HEK293 (cell line): Measurements from ENCODE around the gene ZNF653.

ENCODE experiments used
- EGR2 ChIP-seq: fragments of 450-650 bp; formaldehyde crosslinking; IDR thresholded peaks from 2 replicates; pipeline ENCODE4 v1.5.1; 2016; ENCODE audit warnings: low read depth, missing biosample characterization, missing genetic modification characterization
- ELK4 ChIP-seq: IDR thresholded peaks from 2 replicates; pipeline ENCODE4 v1.6.1; 2011; ENCODE audit warnings: mild to moderate bottlenecking, low read depth, low read length, borderline replicate concordance
- GFI1B ChIP-seq: fragments of 450-650 bp; formaldehyde crosslinking; IDR thresholded peaks from 2 replicates; pipeline ENCODE4 v1.5.1; 2016; ENCODE audit warnings: missing biosample characterization, missing genetic modification characterization
- GLIS1 ChIP-seq: fragments of 450-650 bp; formaldehyde crosslinking; IDR thresholded peaks from 2 replicates; pipeline ENCODE4 v1.5.1; 2016; ENCODE audit warnings: missing biosample characterization, missing genetic modification characterization
- KLF10 ChIP-seq: fragments of 450-650 bp; IDR thresholded peaks from 2 replicates; pipeline ENCODE4 v1.5.1; 2018; ENCODE audit warnings: missing biosample characterization, mild to moderate bottlenecking, missing genetic modification characterization
- KLF7 ChIP-seq: fragments of 450-650 bp; formaldehyde crosslinking; IDR thresholded peaks from 2 replicates; pipeline ENCODE4 v1.5.1; 2016; ENCODE audit warnings: missing biosample characterization, missing genetic modification characterization, borderline replicate concordance
- MYNN ChIP-seq: fragments of 450-650 bp; formaldehyde crosslinking; IDR thresholded peaks from 2 replicates; pipeline ENCODE4 v1.5.1; 2016; ENCODE audit warnings: missing biosample characterization, missing genetic modification characterization, borderline replicate concordance
- SP3 ChIP-seq: fragments of 450-650 bp; formaldehyde crosslinking; IDR thresholded peaks from 2 replicates; pipeline ENCODE4 v1.5.1; 2016; ENCODE audit warnings: missing biosample characterization, missing genetic modification characterization
- WT1 ChIP-seq: fragments of 450-650 bp; formaldehyde crosslinking; IDR thresholded peaks from 2 replicates; pipeline ENCODE4 v1.5.1; 2016; ENCODE audit warnings: missing biosample characterization, missing genetic modification characterization
- ZBTB17 ChIP-seq: fragments of 450-650 bp; formaldehyde crosslinking; IDR thresholded peaks from 2 replicates; pipeline ENCODE4 v1.5.1; 2016; ENCODE audit warnings: missing biosample characterization, missing genetic modification characterization
- ZBTB8A ChIP-seq: fragments of 450-650 bp; formaldehyde crosslinking; IDR thresholded peaks from 2 replicates; pipeline ENCODE4 v1.5.1; 2016; ENCODE audit warnings: missing biosample characterization, missing genetic modification characterization
- ZNF223 ChIP-seq: fragments of 450-650 bp; formaldehyde crosslinking; IDR thresholded peaks from 2 replicates; pipeline ENCODE4 v1.5.1; 2016; ENCODE audit warnings: missing biosample characterization, missing genetic modification characterization
- ZNF302 ChIP-seq: fragments of 450-650 bp; formaldehyde crosslinking; IDR thresholded peaks from 2 replicates; pipeline ENCODE4 v1.5.1; 2016; ENCODE audit warnings: missing biosample characterization, missing genetic modification characterization, low read depth
- ZNF350 ChIP-seq: fragments of 450-650 bp; formaldehyde crosslinking; IDR thresholded peaks from 2 replicates; pipeline ENCODE4 v1.5.0; 2017; ENCODE audit warnings: missing biosample characterization, mild to moderate bottlenecking, missing genetic modification characterization
- ZNF362 ChIP-seq: fragments of 450-650 bp; formaldehyde crosslinking; IDR thresholded peaks from 2 replicates; pipeline ENCODE4 v1.5.1; 2016; ENCODE audit warnings: missing biosample characterization, missing genetic modification characterization
- ZNF366 ChIP-seq: fragments of 450-650 bp; formaldehyde crosslinking; conservative IDR thresholded peaks from 2 replicates; pipeline ENCODE4 v1.5.1; 2016; ENCODE audit warnings: missing biosample characterization, missing genetic modification characterization
- ZNF621 ChIP-seq: fragments of 450-650 bp; formaldehyde crosslinking; IDR thresholded peaks from 2 replicates; pipeline ENCODE4 v1.5.1; 2017; ENCODE audit warnings: missing biosample characterization, missing genetic modification characterization
- ZNF654 ChIP-seq: fragments of 450-650 bp; formaldehyde crosslinking; IDR thresholded peaks from 2 replicates; pipeline ENCODE4 v1.5.1; 2016; ENCODE audit warnings: low read depth, missing biosample characterization, missing genetic modification characterization
- ZNF660 ChIP-seq: fragments of 450-650 bp; IDR thresholded peaks from 2 replicates; pipeline ENCODE4 v1.5.1; 2018; ENCODE audit warnings: missing biosample characterization, mild to moderate bottlenecking, missing genetic modification characterization
- ZNF677 ChIP-seq: fragments of 450-650 bp; IDR thresholded peaks from 2 replicates; pipeline ENCODE4 v1.5.0; 2018; ENCODE audit warnings: missing biosample characterization, mild to moderate bottlenecking, missing genetic modification characterization, moderate library complexity
- ZNF701 ChIP-seq: fragments of 450-650 bp; formaldehyde crosslinking; IDR thresholded peaks from 2 replicates; pipeline ENCODE4 v1.5.1; 2016; ENCODE audit warnings: missing biosample characterization, missing genetic modification characterization
- ZNF791 ChIP-seq: fragments of 450-650 bp; formaldehyde crosslinking; IDR thresholded peaks from 2 replicates; pipeline ENCODE4 v1.5.1; 2016; ENCODE audit warnings: missing biosample characterization, missing genetic modification characterization
- ZNF837 ChIP-seq: fragments of 450-650 bp; formaldehyde crosslinking; IDR thresholded peaks from 2 replicates; pipeline ENCODE4 v1.5.1; 2016; ENCODE audit warnings: missing biosample characterization, missing genetic modification characterization
- TF ChIP-seq, protein P1 (sequence below): fragments of 450-650 bp; formaldehyde crosslinking; conservative IDR thresholded peaks from 2 replicates; pipeline ENCODE4 v1.5.1; 2016; ENCODE audit warnings: low read depth, missing biosample characterization, missing genetic modification characterization
- TF ChIP-seq, protein P2 (sequence below): fragments of 450-650 bp; IDR thresholded peaks from 2 replicates; pipeline ENCODE4 v1.5.1; 2018; ENCODE audit warnings: missing biosample characterization, missing genetic modification characterization
- TF ChIP-seq, protein P3 (sequence below): fragments of 450-650 bp; formaldehyde crosslinking; IDR thresholded peaks from 2 replicates; pipeline ENCODE4 v1.5.1; 2016; ENCODE audit warnings: missing biosample characterization, missing genetic modification characterization
- TF ChIP-seq, protein P4 (sequence below): fragments of 450-650 bp; formaldehyde crosslinking; IDR thresholded peaks from 2 replicates; pipeline ENCODE4 v1.5.1; 2016; ENCODE audit warnings: missing biosample characterization, missing genetic modification characterization

The ZNF653 gene

DNA sequence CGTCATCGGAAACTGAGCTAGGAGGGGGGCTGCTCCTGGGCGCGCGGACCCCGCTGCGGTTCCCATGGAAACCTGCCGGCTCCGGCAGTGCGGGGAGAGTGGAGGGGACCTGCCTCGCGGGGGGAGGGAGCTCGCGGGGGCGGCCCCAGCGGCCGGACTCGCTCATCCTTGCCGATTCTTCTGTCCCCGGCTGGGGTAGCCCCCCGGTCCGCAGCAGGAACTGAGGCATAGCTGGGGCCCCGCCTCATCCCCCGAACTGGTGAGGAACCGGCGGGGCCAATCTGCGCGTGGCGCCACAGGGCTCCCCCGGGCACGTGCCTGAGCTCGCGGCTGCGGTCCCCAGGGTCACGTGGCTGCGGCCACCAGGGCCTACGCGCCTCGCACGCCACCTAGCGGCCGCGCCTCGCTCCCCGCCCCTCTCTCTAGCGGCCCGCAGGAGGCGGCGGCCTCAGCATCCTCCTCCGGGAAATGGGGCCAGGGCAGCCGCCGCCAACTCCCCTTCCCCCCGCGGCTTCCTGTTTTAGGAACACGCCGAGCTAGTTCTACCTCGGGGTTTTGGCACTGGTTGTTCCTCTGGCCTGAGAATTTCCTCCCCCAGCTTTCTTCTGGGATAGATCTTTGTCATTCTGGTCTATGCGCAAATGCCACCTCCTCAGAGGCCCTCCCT lies 23.1 kb downstream of the ZNF653 start (continued):
- TF ChIP-seq, protein P1, sequence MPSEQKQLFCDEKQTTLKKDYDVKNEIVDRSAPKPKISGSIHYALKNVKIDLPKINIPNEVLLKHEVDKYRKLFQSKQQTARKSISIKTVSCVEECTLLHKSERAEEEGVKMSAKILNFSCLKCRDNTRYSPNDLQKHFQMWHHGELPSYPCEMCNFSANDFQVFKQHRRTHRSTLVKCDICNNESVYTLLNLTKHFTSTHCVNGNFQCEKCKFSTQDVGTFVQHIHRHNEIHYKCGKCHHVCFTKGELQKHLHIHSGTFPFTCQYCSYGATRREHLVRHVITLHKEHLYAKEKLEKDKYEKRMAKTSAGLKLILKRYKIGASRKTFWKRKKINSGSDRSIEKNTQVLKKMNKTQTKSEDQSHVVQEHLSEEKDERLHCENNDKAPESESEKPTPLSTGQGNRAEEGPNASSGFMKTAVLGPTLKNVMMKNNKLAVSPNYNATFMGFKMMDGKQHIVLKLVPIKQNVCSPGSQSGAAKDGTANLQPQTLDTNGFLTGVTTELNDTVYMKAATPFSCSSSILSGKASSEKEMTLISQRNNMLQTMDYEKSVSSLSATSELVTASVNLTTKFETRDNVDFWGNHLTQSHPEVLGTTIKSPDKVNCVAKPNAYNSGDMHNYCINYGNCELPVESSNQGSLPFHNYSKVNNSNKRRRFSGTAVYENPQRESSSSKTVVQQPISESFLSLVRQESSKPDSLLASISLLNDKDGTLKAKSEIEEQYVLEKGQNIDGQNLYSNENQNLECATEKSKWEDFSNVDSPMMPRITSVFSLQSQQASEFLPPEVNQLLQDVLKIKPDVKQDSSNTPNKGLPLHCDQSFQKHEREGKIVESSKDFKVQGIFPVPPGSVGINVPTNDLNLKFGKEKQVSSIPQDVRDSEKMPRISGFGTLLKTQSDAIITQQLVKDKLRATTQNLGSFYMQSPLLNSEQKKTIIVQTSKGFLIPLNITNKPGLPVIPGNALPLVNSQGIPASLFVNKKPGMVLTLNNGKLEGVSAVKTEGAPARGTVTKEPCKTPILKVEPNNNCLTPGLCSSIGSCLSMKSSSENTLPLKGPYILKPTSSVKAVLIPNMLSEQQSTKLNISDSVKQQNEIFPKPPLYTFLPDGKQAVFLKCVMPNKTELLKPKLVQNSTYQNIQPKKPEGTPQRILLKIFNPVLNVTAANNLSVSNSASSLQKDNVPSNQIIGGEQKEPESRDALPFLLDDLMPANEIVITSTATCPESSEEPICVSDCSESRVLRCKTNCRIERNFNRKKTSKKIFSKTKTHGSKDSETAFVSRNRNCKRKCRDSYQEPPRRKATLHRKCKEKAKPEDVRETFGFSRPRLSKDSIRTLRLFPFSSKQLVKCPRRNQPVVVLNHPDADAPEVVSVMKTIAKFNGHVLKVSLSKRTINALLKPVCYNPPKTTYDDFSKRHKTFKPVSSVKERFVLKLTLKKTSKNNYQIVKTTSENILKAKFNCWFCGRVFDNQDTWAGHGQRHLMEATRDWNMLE (tag by site-specific recombination), result no peak
- TF ChIP-seq KLF7 (tag by site-specific recombination) (peak; percentile 68), MYNN (tag by site-specific recombination) (no peak), ELK4 (no peak), EGR2 (tag by site-specific recombination) (peak; percentile 59), GLIS1 (tag by site-specific recombination) (peak; percentile 51; the same call in 1 of the 2 replicates), ZNF223 (no peak), ZNF701 (tag by site-specific recombination) (no peak), WT1 (tag by site-specific recombination) (peak; percentile 50; the same call in 1 of the 2 replicates), KLF10 (peak; percentile 81), ZBTB17 (tag by site-specific recombination) (no peak), ZNF302 (tag by site-specific recombination) (no peak), ZNF677 (tag by site-specific recombination) (peak; percentile 71), ZNF660 (peak; percentile 85), GFI1B (tag by site-specific recombination) (0 out of 2 replicates have a peak, but pooled peaks have one; percentile 7), ZBTB8A (tag by site-specific recombination) (no peak; the same call in 1 of the 2 replicates), ZNF837 (no peak), ZNF621 (tag by site-specific recombination) (no peak), ZNF350 (no peak), ZNF654 (peak; percentile 73), ZNF366 (tag by site-specific recombination) (0 out of 2 replicates have a peak, but pooled peaks have one; percentile 15), ZNF791 (tag by site-specific recombination) (no peak), ZNF362 (tag by site-specific recombination) (no peak), SP3 (tag by site-specific recombination) (0 out of 2 replicates have a peak, but pooled peaks have one; percentile 62)
- TF ChIP-seq, protein P2, sequence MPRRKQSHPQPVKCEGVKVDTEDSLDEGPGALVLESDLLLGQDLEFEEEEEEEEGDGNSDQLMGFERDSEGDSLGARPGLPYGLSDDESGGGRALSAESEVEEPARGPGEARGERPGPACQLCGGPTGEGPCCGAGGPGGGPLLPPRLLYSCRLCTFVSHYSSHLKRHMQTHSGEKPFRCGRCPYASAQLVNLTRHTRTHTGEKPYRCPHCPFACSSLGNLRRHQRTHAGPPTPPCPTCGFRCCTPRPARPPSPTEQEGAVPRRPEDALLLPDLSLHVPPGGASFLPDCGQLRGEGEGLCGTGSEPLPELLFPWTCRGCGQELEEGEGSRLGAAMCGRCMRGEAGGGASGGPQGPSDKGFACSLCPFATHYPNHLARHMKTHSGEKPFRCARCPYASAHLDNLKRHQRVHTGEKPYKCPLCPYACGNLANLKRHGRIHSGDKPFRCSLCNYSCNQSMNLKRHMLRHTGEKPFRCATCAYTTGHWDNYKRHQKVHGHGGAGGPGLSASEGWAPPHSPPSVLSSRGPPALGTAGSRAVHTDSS (tag by site-specific recombination), result peak; percentile 51; the same call in 1 of the 2 replicates
- TF ChIP-seq, protein P3, sequence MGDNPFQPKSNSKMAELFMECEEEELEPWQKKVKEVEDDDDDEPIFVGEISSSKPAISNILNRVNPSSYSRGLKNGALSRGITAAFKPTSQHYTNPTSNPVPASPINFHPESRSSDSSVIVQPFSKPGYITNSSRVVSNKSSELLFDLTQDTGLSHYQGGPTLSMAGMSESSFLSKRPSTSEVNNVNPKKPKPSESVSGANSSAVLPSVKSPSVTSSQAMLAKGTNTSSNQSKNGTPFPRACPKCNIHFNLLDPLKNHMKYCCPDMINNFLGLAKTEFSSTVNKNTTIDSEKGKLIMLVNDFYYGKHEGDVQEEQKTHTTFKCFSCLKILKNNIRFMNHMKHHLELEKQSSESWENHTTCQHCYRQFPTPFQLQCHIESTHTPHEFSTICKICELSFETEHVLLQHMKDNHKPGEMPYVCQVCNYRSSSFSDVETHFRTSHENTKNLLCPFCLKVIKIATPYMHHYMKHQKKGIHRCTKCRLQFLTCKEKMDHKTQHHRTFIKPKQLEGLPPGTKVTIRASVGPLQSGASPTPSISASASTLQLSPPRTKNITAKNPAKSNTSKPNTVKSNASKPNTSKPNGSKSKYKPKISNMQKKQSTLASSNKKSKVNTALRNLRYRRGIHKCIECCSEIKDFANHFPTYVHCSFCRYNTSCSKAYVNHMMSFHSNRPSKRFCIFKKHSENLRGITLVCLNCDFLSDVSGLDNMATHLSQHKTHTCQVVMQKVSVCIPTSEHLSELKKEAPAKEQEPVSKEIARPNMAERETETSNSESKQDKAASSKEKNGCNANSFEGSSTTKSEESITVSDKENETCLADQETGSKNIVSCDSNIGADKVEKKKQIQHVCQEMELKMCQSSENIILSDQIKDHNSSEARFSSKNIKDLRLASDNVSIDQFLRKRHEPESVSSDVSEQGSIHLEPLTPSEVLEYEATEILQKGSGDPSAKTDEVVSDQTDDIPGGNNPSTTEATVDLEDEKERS, result 0 out of 2 replicates have a peak, but pooled peaks have one; percentile 17
- TF ChIP-seq, protein P4, sequence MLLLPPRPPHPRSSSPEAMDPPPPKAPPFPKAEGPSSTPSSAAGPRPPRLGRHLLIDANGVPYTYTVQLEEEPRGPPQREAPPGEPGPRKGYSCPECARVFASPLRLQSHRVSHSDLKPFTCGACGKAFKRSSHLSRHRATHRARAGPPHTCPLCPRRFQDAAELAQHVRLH, result peak; percentile 87
